ENCODE measurements around the gene PROM1.

The PROM1 gene

DNA sequence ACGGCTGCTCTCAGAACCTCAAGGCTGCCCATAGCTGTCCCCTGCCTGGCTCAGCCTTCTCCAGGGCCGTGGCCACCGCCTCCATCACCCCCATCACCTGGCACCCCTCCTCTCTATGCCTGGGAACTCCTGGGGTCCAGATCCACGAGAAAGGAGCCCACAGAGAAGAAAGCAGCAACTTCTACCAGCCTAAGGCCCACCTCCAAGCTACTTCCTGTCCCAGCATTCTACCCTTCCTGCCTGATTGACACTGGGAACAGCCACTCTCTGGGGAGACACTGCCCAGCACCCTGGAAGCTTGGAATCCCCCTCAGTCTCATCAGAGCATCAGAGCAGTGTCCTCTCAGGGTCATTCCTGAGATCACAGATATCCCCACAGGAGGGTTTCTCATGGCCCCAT is 36.9 kb upstream of the PROM1 start:
- Histone ChIP-seq H3K9me3 (ENCODE audit: severe bottlenecking) (no peaks in the 10 kb centered on the region), H3K4me3 (ENCODE audit: low read depth, low read length) (no peak overlapping the region), H3K27ac (no peak overlapping the region), H3K36me3 (no peaks in the 10 kb centered on the region), H3K27me3 (ENCODE audit: insufficient read depth, low read depth, severe bottlenecking) (no peaks in the 10 kb centered on the region)
- peak; percentile 20 for DNase-seq
- TF ChIP-seq, protein P1, sequence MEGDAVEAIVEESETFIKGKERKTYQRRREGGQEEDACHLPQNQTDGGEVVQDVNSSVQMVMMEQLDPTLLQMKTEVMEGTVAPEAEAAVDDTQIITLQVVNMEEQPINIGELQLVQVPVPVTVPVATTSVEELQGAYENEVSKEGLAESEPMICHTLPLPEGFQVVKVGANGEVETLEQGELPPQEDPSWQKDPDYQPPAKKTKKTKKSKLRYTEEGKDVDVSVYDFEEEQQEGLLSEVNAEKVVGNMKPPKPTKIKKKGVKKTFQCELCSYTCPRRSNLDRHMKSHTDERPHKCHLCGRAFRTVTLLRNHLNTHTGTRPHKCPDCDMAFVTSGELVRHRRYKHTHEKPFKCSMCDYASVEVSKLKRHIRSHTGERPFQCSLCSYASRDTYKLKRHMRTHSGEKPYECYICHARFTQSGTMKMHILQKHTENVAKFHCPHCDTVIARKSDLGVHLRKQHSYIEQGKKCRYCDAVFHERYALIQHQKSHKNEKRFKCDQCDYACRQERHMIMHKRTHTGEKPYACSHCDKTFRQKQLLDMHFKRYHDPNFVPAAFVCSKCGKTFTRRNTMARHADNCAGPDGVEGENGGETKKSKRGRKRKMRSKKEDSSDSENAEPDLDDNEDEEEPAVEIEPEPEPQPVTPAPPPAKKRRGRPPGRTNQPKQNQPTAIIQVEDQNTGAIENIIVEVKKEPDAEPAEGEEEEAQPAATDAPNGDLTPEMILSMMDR (IDR thresholded peaks at IDR 0.05; ENCODE audit: low read depth, low read length): no peak

DNA sequence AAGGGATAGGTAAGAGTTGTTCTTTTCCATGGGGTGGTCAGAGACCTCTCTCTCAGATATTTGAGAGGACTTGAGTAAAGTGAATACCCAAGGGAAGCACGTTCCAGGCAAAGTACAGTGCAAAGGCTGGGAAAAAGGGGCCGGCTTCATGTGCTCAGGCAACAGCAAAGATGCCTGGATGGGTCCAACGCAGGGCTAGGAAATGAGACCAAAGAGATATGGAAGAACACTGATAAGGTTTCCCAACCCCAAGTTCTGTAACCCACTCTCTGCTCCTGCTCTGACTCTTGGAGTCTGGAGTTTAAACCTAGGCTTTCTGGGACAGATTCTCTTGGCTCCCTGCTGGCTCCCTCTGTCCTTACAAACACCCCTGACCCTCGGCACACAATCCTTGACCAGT is 36.2 kb upstream of the PROM1 start:
- Histone ChIP-seq H3K27me3 (ENCODE audit: insufficient read depth, low read depth, severe bottlenecking) (no peaks in the 10 kb centered on the region), H3K9me3 (ENCODE audit: severe bottlenecking) (no peaks in the 10 kb centered on the region), H3K27ac (no peak overlapping the region), H3K4me3 (ENCODE audit: low read depth, low read length) (no peak overlapping the region), H3K36me3 (no peaks in the 10 kb centered on the region)
- DNase-seq: no peak
- TF ChIP-seq, protein P1 (IDR thresholded peaks at IDR 0.05; ENCODE audit: low read depth, low read length): no peak

DNA sequence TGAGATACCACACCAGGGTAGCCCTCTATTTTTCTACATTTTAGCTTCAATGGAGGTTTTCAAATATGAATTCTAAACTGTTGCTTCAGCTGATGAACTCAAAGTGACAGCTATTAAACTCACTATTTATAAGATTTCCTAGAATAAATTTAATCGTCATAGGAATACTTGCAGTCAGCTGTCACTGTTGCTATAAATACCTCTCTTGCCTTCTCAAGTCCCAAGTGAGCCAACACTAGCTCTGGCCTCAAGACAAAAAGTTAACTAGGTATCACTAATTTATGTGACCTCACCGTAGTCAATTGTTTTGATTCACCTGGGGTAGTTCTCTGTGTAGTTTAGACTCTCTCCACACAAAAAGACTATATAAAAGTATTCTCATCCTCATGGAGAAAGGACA is 34.3 kb upstream of the PROM1 start:
- no peaks in the 10 kb centered on the region for H3K27me3 ChIP-seq (ENCODE audit: insufficient read depth, low read depth, severe bottlenecking)
- H3K36me3 ChIP-seq: no peaks in the 10 kb centered on the region
- DNase-seq: no peak
- H3K9me3 ChIP-seq (ENCODE audit: severe bottlenecking): no peaks in the 10 kb centered on the region
- no peak overlapping the region for H3K4me3 ChIP-seq (ENCODE audit: low read depth, low read length)
- H3K27ac ChIP-seq: no peak overlapping the region
- TF ChIP-seq, protein P1 (IDR thresholded peaks at IDR 0.05; ENCODE audit: low read depth, low read length): no peak

DNA sequence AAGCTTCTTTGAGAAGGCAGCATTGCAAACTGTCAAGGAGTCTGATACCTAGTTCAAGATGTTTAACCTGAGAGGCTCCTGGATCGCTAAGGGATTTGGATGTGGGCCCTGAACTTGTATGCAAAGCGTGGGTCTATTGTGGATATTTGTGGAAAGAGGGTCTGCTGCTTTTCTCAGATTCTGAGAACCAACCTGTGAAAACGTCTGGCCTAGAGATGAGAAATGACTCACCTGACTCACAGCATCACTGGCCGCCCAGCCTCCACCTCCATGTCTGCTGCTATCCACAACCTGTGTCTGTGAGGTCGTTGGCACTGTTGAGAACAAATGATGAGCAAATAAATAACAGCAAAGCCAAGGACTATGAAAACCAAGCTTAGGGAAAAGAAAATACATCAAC is 33.3 kb upstream of the PROM1 start:
- no peak for DNase-seq
- Histone ChIP-seq H3K9me3 (ENCODE audit: severe bottlenecking) (no peaks in the 10 kb centered on the region), H3K4me3 (ENCODE audit: low read depth, low read length) (no peak overlapping the region), H3K27me3 (ENCODE audit: insufficient read depth, low read depth, severe bottlenecking) (no peaks in the 10 kb centered on the region), H3K27ac (no peak overlapping the region), H3K36me3 (no peaks in the 10 kb centered on the region)
- TF ChIP-seq, protein P1 (IDR thresholded peaks at IDR 0.05; ENCODE audit: low read depth, low read length): no peak

DNA sequence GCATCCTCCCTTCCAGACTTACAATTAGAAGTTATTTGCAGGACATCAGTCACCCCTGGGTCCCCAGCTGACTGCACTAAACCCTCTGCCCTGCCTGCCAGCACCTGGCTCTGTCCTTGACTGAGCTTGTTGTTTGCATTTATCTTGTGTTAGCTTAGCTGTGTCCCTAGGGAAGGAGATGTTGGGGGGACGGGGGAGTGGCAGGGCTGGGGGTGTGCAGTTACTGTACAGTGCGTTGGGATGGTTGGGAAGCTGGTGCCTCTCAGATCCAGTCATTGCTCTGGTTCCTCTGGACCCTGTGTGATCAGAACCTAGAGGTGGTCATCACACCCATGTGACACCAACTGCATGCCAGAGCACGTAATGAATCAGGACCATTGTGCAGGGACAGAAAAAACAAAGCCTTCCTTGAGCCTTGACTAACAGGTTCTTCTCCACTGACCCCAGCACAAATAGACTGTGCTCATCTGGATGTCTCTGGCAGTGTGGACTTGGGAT is 32.7 kb upstream of the PROM1 start:
- H3K27me3 ChIP-seq (ENCODE audit: insufficient read depth, low read depth, severe bottlenecking): no peaks in the 10 kb centered on the region
- TF ChIP-seq, protein P1 (IDR thresholded peaks at IDR 0.05; ENCODE audit: low read depth, low read length): no peak
- no peak overlapping the region for H3K27ac ChIP-seq
- no peaks in the 10 kb centered on the region for H3K9me3 ChIP-seq (ENCODE audit: severe bottlenecking)
- no peaks in the 10 kb centered on the region for H3K36me3 ChIP-seq
- H3K4me3 ChIP-seq (ENCODE audit: low read depth, low read length): no peak overlapping the region
- no peak for DNase-seq

DNA sequence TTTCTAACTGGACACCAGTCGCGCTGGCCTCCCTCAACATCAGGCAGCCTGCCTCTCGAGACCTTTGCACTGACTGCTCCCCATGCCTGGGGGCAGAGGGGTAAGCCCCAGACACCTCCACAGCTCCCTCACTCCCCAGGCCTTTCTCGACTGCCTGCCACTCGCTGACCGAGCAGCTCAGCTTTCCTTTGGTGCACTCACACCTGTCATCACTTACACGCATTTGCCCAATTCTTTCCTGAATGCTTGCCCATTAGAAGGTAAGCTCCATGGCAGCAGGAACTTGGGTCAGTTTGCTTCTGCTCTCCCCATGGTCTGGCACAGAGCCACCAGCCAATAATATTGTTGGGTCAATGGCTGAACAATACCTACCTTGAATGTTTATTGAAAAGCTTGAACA is 32.2 kb upstream of the PROM1 start:
- no peak overlapping the region for H3K27ac ChIP-seq
- no peaks in the 10 kb centered on the region for H3K36me3 ChIP-seq
- TF ChIP-seq, protein P1 (IDR thresholded peaks at IDR 0.05; ENCODE audit: low read depth, low read length): no peak
- no peak overlapping the region for H3K4me3 ChIP-seq (ENCODE audit: low read depth, low read length)
- H3K9me3 ChIP-seq (ENCODE audit: severe bottlenecking): no peaks in the 10 kb centered on the region
- H3K27me3 ChIP-seq (ENCODE audit: insufficient read depth, low read depth, severe bottlenecking): no peaks in the 10 kb centered on the region
- no peak for DNase-seq
